HepG2 (cell line): ENCODE results near the gene CPNE5.

Experiments used
- CTCF ChIP-seq: sonication (generic); formaldehyde crosslinking; IDR thresholded peaks from 2 replicates; pipeline ENCODE4 v1.5.0; 2020; ENCODE audit warnings: mild to moderate bottlenecking, missing genetic modification reagents, moderate library complexity
- FIP1L1 ChIP-seq: fragments of 200-400 bp; formaldehyde crosslinking; IDR thresholded peaks from 2 replicates; pipeline ENCODE4 v1.6.1; 2018; ENCODE audit warnings: low read depth, mild to moderate bottlenecking, low read length, moderate library complexity, borderline replicate concordance; ENCODE audit not compliant: insufficient read depth
- FOXA1 ChIP-seq, 2 experiments: fragments of 450-650 bp in 1 of 2; sonication (generic) in 1 of 2; formaldehyde crosslinking in 1 of 2; IDR thresholded peaks; 2 replicates each; pipeline versions ENCODE4 v1.4.0 to v1.6.1; 2016 to 2020; ENCODE audit warnings: missing genetic modification reagents in 1 of 2
- HCFC1 ChIP-seq: fragments of 150-350 bp; IDR thresholded peaks from 2 replicates; pipeline ENCODE4 v1.6.1; 2014; ENCODE audit warnings: low read depth, low read length
- NFATC3 ChIP-seq: sonication (generic); formaldehyde crosslinking; IDR thresholded peaks from 2 replicates; pipeline ENCODE4 v1.5.1; 2020; ENCODE audit warnings: mild to moderate bottlenecking, missing genetic modification reagents
- PATZ1 ChIP-seq: sonication (generic); formaldehyde crosslinking; IDR thresholded peaks from 2 replicates; pipeline ENCODE4 v1.4.0; 2020; ENCODE audit warnings: missing genetic modification reagents
- PLSCR1 ChIP-seq: sonication (generic); formaldehyde crosslinking; IDR thresholded peaks from 2 replicates; pipeline ENCODE4 v1.5.0; 2020; ENCODE audit warnings: missing genetic modification reagents, mild to moderate bottlenecking, borderline replicate concordance
- REST ChIP-seq, 2 experiments: IDR thresholded peaks; 2 replicates each; pipeline ENCODE4 v1.6.1; 2011 to 2012; ENCODE audit warnings: low read length in 2 of 2, borderline replicate concordance in 1 of 2, low read depth in 1 of 2, mild to moderate bottlenecking in 1 of 2, moderate library complexity in 1 of 2
- SP1 ChIP-seq, 2 experiments: fragments of 450-650 bp in 1 of 2; sonication (generic) in 1 of 2; formaldehyde crosslinking in 1 of 2; IDR thresholded peaks; 2 replicates each; pipeline versions ENCODE4 v1.4.0 to v1.6.1; 2016 to 2020; ENCODE audit warnings: missing genetic modification reagents in 1 of 2
- SP4 ChIP-seq: sonication (generic); formaldehyde crosslinking; IDR thresholded peaks from 2 replicates; pipeline ENCODE4 v1.8.1; 2023; ENCODE audit warnings: mild to moderate bottlenecking, missing genetic modification reagents
- SSRP1 ChIP-seq: IDR thresholded peaks from 2 replicates; pipeline ENCODE4 v1.6.1; 2016; ENCODE audit warnings: control low read depth
- ZKSCAN1 ChIP-seq: fragments of 150-350 bp; IDR thresholded peaks from 2 replicates; pipeline ENCODE4 v1.6.1; 2014; ENCODE audit warnings: low read length
- ZNF703 ChIP-seq: sonication (generic); formaldehyde crosslinking; IDR thresholded peaks from 2 replicates; pipeline ENCODE4 v1.5.1; 2020; ENCODE audit warnings: missing genetic modification reagents, mild to moderate bottlenecking, moderate library complexity, borderline replicate concordance

- TF ChIP-seq HCFC1 (no peak), SP4 (CRISPR knock-in tag) (no peak), FOXA1 (IDR thresholded peaks at IDR 0.05) (no peak), FOXA1 (CRISPR knock-in tag; IDR thresholded peaks at IDR 0.05) (no peak), ZNF703 (CRISPR knock-in tag) (no peak), CTCF (no peak), REST (IDR thresholded peaks at IDR 0.05; ENCODE audit: borderline replicate concordance in 1 of 2, low read depth in 1 of 2, low read length in 2 of 2) (no peak), NFATC3 (CRISPR knock-in tag) (no peak), FIP1L1 (no peak), SP1 (IDR thresholded peaks at IDR 0.05) (no peak), SP1 (CRISPR knock-in tag; IDR thresholded peaks at IDR 0.05) (no peak), PATZ1 (no peak), ZKSCAN1 (no peak), PLSCR1 (CRISPR knock-in tag) (no peak), SSRP1 (CRISPR knock-in tag) (no peak)
These were observed 83.6 kb downstream of the CPNE5 start for GRCh38 chr6:36755435-36756348.
